GM19455 (cell line): ENCODE measurements around the gene MCF2L.
"Not testable (repeated sequence)": the region's sequence is repeated elsewhere in the genome, so short reads cannot be mapped to it uniquely, and the experiment has no call there.

Experiments
- ATAC-seq: cut with Tn5 transposase; IDR thresholded peaks from one replicate; pipeline ENCODE4 v1.9.1; 2021; ENCODE audit not compliant: unreplicated experiment

The MCF2L gene, protein sequence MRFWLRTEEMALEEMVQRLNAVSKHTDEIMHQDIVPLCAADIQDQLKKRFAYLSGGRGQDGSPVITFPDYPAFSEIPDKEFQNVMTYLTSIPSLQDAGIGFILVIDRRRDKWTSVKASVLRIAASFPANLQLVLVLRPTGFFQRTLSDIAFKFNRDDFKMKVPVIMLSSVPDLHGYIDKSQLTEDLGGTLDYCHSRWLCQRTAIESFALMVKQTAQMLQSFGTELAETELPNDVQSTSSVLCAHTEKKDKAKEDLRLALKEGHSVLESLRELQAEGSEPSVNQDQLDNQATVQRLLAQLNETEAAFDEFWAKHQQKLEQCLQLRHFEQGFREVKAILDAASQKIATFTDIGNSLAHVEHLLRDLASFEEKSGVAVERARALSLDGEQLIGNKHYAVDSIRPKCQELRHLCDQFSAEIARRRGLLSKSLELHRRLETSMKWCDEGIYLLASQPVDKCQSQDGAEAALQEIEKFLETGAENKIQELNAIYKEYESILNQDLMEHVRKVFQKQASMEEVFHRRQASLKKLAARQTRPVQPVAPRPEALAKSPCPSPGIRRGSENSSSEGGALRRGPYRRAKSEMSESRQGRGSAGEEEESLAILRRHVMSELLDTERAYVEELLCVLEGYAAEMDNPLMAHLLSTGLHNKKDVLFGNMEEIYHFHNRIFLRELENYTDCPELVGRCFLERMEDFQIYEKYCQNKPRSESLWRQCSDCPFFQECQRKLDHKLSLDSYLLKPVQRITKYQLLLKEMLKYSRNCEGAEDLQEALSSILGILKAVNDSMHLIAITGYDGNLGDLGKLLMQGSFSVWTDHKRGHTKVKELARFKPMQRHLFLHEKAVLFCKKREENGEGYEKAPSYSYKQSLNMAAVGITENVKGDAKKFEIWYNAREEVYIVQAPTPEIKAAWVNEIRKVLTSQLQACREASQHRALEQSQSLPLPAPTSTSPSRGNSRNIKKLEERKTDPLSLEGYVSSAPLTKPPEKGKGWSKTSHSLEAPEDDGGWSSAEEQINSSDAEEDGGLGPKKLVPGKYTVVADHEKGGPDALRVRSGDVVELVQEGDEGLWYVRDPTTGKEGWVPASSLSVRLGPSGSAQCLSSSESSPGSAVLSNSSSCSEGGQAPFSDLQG

DNA sequence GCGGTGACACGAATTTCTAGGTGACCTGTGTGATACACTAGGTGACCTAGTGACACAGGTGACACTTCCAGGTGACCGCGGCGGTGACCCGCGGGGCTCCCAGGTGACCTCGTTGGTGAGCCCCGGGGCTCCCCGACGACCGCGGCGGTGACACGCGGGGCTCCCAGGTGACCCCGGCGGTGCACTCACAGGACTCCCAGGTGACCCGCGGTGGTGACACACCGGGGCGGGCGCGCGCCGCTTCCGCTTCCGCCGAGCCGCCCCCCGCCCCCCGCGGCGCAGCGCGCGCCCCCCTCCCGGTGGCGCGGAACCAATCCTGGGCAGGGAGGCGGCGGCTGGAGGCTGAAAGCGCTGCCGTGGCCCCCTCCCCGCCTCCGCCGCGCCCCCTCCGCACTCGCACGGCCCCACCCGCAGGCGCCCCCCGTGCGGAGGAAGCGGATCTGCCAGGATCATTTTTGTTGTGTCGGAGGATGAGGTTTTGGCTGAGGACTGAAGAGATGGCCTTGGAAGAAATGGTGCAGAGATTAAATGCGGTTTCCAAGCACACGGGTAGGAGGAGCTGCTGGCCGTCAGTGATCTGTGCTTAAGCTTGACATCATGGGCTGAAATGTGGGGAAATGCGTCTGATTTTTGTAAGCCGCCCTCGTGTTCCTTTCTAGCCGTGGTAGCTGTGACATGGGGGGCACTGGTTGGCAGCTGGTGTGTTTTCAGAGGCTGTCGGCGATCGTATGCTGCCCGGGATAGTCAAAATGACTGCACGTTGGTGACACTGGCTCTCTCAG is at the start of gene MCF2L:
Gene MCF2L (plus strand): TSS at position 305 of the 782 bp plus-strand sequence. CDS start 166 bp downstream, at position 471.
- no peak for ATAC-seq

DNA sequence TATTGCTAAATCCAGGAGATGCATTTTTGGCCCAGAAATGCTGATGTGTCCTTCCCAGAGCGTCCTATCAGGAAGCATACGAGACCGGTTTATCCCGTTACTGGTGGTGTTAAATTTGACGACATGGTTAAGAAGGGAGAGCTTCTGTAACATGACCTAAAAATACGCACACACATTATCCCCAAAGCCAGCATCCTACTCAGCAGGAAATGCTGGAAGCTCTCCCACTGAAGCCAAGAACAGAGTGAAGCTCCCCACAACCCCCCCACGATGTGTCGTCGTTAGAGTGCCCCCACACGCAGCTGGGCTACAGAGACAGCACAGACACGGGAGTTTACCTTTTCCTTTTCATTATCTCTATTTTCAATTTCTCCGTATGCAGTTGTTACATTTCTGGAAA is 45.1 kb upstream of the MCF2L start:
- no peak for ATAC-seq

DNA sequence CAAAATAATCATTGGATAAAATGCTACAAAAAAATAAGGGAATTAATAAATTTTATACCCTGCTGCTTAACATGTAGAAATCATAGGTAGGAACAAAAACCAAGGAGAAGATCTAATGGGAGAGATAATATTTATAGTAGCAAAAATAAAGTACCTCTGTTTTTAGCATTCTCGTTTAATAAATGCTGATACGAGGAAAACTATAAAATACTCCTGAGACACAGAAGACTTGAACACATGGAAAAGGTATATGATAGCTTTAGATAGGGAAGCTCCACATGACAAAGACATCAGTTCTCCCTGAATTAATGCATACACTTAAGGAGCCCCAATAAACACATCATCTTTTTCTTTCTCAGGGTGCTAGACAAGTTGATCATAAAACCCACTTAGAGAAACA is 44.6 kb upstream of the MCF2L start:
- ATAC-seq = no peak

DNA sequence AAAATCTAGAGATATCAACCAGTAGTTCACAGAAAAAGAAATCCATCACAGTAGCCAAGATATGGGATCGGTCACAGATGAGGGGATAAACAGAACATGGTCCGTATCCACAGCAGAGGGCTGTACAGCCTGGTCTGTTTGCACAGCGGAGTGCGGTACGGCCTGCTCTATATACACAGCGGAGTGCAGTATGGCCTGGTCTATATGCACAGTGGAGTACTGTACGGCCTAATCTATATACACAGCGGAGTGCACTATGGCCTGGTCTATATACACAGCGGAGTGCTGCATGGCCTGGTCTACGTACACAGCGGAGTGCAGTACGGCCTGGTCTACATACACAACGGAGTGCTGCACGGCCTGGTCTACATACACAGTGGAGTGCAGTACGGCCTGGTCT is 43.0 kb upstream of the MCF2L start:
- no peak for ATAC-seq

DNA sequence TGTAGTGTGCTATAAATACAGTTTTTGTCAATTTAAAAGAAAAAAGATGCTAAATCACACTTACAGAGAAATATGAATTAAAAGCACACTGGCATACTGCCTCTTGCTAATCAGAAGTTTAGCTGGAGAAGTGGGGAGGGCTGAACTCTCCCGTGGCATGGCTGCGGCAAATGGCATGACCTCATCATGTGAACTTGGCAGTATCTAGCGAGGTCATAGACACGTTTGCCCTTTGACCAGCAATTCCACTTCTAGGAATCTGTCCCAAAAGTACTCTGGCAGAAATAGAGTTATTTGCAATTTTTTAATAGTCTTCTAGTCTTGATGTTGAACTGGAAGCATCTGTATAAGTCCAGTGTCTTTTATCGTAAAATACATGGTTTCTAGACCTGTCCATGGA is 42.0 kb upstream of the MCF2L start:
- ATAC-seq = no peak

DNA sequence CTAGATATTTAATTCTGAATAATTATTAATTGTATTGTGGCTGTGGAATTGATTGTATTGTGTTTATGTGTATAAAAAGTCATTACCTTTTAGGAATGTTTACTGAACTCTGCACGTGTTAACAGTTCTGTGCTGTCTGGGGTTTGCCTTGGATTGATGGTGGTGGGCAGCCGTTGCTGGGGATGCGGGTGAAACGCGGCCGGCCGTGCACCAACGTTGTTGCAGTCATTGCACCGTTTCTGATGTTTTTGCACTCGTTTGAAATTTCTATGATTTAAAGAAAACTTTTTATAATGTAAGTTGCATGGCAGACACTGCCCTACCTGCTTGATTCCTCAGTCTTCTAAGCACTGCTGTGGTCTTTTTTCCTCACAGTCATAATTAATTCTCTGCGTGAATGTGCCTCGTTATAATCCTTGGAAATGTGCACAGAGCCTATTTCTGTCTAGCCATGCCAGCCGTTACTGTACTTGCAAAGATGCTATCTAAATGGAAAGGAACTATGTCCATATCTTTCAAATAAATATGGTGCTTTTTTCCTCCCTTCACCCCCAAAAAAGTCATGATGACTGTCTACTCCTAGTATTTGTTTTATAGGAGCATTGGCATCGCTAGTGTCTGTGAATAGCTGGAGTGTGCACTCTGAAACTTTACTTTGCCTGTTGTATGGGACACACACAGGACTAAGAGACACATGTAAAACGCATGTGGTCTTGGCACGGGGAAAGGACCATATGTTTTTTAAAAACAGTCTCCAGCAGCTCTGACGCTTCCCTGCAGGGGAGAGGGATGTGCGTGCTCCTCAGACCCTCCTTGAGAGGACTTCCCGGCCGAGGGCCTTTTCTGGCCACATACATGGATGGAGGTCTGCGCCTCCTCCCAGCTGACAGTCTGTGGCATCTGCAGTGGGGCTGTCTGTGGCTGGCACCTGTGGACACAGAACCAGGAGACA is 40.7 kb upstream of the MCF2L start:
- no peak for ATAC-seq

DNA sequence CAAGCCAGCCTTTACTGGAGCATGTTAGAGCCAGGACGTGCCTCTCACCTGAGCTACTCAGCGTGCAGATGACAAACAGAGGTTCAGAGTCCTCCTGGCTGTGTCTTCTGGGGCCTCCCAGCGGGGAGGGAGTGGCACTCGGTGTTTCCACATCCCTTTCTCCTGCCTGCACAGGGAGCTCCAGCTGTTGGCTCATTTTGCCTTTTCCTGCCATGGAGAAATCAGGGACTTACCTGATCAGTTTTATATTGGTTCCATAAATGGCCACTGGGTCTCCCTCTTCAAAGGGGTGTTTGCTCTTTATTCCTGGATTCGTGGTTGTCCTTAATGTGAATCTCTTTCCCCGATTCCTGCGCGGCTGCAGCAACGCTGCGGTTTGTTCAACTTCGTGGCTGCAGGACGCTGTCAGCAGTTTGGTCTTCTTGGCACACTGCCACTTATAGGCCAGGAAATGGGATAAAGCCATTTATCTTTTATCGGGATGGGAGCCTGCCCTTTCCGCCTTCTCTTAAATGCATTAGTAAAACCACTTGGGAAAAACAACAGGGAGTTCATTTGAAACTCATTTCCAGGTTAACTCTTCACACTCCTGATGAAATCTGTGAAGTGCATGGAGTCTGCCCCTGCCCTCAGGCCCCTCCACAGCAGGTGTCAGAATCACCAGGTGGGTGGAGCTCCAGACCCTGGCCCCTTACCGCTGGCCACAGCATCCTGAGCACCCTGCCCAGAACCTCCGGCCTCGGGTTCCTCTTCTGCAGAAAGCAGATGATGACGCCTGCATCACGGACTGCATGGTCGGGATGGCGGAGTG is 39.8 kb upstream of the MCF2L start:
- no peak for ATAC-seq

DNA sequence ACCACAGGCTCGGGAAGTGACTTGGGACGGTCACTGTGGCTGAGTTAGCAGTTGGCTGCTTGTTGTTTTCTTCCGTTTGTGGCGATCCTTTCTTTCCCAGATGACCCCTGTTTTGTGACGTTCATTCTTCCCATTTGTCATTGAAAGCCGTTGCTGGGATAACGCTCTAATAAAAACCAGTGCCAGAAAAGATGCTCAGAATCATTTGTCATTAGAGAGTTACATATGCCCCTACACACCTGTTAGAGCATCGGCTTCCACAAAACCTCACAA is 39.3 kb upstream of the MCF2L start:
- no peak for ATAC-seq

DNA sequence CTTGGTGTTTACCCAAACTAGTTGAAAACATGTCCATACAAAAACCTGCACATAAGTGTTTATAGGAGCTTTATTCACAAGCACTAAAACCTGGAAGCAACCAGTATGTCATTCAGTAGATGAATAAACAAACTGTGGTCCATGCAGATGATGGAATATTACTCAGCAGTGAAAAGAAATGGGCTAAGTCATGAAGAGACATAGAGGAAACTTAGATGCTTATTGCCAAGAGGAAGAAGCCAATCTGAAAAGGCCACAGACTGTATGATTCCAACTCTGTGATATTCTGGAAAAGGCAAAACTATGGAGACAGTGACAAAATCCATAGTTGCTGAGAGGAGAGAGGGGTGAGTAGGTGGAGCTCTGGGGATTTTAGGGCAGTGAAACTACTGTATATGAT is 38.8 kb upstream of the MCF2L start:
- no peak for ATAC-seq

DNA sequence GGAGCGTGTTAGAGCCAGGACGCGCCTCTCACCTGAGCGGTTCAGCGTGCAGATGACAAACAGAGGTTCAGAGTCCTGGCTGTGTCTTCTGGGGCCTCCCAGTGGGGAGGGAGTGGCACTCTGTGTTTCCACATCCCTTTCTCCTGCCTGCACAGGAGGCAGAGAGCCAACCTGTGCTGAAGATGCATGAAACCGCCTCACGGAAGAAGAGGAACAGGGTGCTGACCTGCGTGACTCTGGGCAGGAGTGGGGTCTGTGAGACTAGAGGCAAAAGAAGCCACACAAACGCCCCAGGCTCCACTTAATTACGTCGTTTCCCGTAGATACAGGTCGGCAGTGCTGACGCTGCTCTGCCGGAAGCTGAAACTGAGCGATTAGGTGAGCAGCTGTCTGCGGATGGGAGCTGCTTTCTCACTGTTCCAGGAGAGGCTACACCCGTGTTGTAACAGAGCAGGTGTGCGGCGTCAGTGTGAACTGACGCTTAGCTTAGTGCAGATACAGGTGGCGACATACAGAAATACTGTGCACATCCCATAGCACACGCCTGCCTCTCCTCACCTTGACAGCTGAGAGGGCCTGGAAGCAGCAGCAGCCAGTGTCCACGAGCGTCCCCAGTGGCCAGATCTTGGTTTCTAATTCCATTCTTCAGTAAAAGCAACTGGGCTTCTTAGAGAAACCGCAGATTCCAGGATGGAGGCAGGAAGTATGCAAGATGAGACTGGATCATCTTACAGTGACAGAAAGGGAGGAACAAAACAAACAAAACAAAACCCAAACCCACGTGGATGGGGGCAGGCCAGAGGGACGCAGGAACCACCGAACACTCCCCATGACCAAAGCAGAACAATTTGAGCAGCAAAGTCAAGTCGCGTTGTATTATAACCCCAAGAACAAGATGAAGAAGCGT is 37.7 kb upstream of the MCF2L start:
- ATAC-seq = peak; percentile 91

DNA sequence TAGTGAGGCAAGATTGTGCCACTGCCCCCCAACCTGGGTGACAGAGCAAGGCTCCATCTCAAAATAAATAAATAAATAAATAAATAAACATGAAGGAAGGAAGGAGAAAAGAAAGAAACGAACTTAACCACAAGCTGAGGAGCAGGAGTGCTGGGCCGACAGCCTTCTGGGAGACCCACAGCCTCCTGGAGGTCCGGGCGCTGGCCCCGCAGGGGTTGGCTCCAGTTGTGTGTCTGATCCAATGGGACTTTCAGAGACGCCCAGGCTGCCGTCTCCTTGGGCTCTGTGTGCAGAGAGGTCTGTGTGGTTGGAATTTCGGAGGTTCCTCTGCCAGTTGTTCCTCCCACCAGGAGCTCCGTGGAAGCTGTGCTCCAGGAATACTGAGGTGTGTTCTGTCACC is 36.0 kb upstream of the MCF2L start:
- no peak for ATAC-seq

DNA sequence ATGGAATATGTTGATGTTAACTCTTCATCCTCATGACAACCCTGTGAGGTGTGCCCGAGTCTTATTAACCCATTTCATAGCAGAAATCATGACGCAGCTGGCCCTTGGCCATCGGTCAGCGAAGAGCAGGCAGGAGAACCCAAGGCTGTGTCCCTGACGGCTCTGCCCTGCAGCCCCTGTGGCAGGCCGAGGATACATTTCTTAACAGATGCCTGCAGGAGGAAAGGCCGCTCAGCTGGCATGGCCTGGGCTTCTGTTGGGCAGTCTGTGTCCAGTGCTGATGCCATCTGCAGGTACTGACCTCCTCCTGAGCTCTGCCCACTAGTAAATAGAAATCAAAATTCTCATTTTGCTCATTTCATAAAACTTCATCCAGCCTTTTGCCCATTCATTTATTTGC is 35.4 kb upstream of the MCF2L start:
- ATAC-seq = no peak

DNA sequence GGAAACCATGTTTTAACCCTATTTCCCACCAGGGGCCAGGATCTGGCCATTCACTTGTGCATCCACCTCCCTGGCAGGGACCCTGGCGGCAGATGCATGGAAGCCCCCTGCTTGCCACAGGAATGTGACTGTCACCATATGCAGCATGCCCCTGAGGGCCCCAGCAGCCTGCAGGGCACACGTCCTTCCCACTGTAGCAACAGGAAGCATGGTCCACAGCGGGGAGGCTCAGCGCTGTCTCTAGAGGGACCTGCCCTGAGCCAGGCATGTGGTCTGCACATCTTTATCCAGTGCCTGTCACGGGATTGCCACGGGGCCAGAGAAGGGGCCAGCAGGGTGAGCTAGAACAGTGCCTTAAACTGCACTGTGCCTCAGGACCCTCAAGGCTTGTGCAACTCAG is 34.9 kb upstream of the MCF2L start:
- ATAC-seq = no peak

DNA sequence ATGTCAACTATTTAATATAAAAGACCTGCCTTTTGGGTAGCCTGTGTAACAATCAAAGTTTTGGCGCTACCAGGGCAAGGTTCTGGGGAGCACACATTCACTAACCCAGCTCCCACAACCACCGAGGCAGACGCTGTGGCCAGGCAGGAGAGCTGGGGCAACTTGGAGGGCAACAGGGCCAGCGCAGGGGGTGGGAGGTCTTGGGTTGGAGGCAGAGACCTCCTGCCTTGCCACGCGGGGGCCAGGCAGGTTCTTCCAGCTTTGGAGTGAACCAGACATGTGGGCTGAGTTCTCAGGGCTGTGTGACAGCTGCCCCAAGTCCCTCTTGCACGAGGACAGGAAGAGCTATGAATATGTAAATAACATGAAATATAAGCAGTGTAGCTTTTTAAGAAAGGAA is 30.3 kb upstream of the MCF2L start:
- no peak for ATAC-seq

DNA sequence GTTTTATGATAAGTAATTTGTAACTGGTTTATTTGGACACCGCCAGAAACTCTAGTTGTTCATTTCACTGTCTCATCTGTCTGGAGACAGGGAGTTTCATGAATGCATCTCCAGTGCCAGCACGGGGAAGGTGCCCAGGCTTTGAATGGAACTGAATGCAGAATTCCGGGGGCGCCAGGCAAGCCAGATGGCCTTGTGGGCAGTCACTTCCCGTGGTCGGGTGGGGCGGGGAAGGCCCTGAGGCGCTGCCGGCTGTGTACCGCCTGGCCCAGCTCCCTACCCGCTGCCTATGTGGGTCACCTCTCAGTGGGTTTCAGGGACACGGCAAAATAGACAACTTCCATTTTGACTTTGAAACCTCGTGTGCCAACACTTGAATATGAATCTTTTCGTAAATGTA is 28.8 kb upstream of the MCF2L start:
- no peak for ATAC-seq

DNA sequence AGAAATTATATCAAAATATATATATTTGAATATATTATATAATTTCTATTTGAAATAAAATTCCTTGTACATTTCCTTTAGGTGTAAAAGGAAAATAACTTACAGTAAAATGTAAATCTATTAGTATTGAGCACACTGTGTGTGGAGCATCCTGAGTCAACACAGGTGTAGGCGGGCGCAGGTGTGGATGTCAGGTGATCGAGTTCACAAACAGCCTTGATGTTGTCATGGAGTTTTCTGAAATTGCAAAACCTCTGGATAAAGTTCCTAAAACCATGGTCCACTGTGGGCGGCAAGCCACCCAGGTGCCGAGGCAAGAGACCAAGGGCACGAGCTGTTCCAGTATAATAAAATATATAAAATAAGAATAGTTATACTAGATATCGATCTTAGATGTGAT is 27.7 kb upstream of the MCF2L start:
- ATAC-seq = no peak

DNA sequence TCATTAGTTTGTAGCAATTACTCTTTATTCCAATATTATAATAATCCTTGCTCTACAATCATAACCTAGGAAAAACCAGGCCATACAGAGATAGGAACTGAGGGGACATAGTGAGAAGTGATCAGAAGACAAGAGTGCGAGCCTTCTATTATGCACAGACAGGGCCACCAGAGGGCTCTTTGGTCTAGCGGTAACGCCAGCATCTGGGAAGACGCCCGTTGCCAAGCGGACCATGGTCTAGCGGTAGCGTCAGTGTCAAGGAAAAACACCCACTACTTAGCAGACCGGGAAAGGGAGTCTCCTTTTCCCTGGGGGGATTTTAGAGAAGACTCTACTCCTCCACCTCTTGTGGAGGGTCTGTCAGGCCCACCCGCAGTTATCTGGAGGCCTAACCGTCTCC is 27.2 kb upstream of the MCF2L start:
- ATAC-seq = not testable (repeated sequence)

DNA sequence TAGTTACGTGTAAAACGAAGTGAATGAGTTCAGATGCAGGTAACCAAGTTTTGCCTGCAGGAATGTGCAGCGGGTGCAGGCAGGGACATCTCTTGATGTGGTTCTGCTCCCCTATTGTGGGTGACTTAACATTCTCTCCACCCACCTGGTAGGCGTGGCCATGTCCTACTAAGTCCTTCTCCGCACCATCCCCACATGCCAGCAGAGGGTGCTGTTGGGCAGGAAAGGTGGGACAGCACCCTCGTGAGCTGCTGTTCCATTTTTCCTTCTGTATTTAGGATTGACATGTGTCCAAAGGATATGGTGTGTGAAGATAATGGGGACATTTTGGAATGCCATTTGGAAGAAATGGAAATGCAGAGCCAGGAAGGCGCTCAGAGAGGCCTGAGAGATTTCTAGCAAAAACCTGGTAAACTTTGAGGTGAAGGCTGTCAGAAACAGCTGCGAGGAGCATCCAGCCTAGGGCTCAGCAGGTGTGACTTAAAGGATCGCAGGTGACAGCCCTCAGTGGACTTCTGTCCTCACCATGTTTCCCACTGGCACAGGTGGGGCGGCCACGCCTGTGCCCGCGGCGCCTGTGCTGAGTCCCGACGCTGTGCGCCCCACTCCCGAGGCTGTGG is 26.2 kb upstream of the MCF2L start:
- ATAC-seq = peak; percentile 96
